GM12874 (cell line): ENCODE results near the gene SPG7.

Experiments
- TF ChIP-seq, protein P1 (sequence below): IDR thresholded peaks from 2 replicates; pipeline ENCODE4 v1.5.1; 2011; ENCODE audit warnings: low read depth, mild to moderate bottlenecking, control low read depth, low read length, moderate library complexity; ENCODE audit not compliant: insufficient read depth

SPG7 gene

DNA sequence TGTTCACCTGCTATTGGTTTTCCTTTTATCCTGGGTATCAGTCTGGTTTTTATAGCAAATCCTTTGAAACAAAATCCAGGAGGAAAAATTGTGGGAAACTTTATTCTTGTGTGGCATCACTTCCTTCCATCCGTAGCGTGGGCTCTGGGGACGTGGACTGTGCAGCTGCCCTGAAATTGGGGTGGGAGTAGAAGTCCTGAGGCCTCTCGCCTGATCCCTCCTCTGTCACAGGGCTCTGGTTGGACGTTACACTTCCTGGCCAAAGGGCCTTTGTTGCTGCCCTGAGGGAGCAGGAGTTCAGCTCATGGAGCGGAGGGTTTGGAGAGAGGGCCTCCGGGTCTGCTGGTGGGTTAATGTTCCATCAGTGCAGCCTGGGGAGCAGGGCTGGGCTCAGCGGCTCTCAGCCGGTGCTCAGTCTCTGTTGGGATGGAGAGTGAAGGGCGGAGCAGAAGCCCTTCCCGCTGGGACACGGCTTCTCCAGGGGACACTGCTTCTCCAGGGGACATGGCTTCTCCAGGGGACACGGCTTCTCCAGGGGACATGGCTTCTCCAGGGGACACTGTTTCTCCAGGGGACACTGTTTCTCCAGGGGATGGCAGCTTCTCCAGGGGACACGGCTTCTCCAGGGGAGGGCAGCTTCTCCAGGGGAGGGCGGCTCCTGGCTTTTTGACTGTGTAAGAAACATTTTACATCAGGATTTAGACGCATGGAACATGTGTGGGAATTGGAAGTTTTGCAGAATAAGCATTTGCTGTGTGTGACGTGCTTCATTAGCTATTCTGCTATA lies 37.0 kb downstream of the SPG7 start:
- TF ChIP-seq, protein P1, sequence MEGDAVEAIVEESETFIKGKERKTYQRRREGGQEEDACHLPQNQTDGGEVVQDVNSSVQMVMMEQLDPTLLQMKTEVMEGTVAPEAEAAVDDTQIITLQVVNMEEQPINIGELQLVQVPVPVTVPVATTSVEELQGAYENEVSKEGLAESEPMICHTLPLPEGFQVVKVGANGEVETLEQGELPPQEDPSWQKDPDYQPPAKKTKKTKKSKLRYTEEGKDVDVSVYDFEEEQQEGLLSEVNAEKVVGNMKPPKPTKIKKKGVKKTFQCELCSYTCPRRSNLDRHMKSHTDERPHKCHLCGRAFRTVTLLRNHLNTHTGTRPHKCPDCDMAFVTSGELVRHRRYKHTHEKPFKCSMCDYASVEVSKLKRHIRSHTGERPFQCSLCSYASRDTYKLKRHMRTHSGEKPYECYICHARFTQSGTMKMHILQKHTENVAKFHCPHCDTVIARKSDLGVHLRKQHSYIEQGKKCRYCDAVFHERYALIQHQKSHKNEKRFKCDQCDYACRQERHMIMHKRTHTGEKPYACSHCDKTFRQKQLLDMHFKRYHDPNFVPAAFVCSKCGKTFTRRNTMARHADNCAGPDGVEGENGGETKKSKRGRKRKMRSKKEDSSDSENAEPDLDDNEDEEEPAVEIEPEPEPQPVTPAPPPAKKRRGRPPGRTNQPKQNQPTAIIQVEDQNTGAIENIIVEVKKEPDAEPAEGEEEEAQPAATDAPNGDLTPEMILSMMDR = no peak

DNA sequence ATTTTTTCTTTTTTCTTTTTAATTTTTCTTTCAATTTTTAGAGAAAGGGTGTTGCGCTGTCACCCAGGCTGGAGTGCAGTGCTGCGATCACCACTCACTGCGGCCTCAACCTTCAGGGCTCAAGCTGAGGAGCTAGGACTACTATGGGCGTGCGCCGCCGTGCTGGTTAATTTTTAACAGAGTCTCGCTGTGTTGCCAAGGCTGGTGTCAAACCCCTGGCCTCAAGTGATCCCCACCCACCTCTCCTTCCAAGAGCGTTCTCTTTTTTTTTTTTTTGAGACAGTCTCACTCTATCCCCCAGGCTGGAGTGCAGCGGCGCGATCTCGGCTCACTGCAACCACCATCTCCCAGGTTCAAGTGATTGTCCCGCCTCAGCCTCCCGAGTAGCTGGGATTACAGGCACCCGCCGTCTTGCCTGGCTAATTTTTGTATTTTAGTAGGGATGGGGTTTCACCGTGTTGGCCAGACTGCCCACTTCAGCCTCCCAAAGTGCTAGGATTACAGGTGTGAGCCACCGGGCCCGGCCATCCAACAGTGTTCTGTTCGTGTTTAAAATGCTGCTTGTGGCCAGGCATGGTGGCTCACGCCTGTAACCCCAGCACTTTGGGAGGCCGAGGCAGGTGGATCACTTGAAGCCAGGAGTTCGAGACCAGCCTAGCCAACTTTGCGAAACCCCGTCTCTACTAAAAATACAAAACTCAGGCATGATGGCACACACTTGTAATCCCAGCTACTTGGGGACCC lies 37.8 kb downstream of the SPG7 start:
- TF ChIP-seq, protein P1 = no peak

DNA sequence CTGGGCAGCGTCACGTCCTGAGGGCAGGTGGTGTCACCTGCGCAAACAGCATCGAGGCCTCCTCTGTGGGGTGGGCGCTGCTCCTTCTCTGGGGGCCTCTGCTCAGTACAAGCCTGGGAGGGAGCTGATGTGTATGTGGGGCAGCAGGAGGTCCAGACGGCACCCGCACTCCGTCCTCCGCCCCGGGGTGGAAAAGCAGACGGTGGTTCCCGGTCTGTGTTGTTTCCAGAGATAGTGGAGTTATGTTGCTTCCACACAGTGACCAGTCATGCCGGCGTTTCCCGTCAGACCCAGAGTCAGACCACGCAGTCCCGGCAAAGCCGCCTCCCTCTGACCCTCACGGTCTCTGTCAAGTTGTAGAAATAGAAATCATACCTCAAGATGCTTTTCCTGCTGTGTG lies 38.6 kb downstream of the SPG7 start:
- TF ChIP-seq, protein P1 = no peak

DNA sequence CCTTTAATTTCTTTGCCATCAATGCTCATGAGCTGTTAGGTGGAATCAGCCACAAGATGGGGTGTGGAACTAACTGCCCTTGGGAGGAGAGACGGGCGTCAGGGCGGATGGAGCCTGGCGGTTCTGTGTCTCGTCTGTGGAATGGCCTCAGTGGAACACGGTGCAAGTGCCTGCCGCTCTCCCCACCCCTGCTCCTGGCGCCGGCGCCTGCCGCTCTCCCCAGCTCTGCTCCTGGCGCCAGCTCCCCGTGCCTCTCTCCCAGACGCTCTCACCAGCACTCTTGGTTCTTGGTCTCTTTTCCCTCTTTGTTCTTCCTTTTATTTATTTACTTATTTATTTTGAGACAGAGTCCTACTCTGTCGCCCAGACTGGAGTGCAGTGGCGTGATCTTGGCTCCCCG lies 39.1 kb downstream of the SPG7 start:
- TF ChIP-seq, protein P1 = no peak

DNA sequence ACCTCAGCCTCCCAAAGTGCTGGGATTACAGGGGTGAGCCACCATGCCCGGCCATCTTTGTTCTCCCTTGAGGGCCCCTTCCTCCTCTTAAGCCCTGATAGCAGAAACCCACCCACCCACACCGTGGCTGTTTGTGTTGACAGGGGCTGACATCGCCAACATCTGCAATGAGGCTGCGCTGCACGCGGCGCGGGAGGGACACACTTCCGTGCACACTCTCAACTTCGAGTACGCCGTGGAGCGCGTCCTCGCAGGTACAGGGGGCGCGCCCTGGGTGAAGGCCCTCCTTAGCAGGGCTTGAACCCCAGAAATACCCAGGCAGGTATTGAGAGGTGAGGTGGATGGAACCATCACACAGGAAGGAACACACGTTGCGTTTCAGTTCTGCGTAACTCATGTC lies 39.7 kb downstream of the SPG7 start:
- TF ChIP-seq, protein P1 = no peak

DNA sequence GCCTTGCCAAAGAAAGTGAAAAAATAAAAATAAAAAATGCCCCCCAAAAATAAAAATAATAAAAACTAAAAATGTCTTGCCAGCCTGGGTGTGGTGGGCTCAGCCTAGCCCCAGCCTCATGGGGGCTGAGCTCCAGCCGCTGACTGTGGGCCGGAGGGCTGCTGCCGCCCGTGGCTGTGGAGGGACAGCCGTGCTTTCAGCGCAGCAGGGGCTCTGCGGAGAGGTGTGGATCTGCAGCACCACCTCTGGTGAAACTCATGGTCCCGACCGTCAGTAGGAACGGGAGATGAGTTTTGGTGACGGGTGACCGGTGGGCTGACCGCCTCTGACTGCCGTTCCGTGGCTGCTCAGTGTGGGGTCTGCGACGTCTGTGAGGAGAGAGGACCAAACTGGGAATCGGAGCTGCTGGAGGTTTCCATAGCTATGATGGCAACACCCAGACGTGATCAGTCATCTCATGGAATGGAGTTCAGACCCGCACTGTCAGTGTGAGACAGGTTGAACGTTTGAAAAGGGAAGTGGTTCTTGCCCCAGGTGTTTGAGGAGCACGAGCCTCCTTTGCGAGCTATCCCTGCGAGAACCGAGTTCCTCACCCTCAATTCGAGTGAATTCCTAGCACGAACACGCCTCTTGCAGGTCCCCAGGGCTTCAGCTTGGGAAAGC lies 40.3 kb downstream of the SPG7 start:
- TF ChIP-seq, protein P1 = no peak

DNA sequence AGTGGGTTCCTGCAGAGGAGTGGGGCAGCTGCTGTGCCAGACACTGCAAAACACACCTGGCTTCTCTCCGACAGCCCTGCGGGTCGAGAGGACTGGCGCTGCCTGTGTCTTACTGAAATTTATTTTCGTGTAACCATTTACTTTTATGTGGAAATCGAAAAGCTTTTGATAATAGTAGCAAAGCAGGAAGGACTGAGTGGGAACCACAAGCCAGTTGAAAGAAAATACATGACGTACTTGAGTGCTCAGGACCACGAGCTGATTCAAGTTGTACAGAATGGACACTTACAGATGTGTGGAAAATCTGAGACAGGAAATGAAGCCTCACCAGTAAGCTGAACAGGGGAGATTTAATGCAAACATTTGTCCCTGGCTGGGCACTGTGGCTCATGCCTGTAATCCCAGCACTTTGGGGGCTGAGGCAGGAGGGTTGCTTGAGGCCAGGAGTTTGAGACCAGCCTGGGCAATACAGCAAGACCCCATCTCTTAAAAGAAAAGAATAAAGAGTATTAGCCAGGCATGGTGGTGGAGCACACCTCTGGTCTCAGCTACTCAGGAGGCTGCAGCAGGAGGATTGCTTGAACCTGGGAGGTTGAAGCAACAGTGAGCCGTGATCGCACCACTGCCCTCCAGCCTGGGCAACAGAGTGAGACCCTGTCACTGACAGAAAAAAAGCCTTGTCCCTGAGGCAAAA lies 41.0 kb downstream of the SPG7 start:
- TF ChIP-seq, protein P1 = no peak
